HEK293T (cell line): ENCODE measurements around the gene PTPRM.

Experiments used
- ELF4 ChIP-seq: fragments of 450-650 bp; IDR thresholded peaks from 2 replicates; pipeline ENCODE4 v1.6.1; 2017; ENCODE audit warnings: antibody characterized with exemption
- FOXM1 ChIP-seq: fragments of 450-650 bp; IDR thresholded peaks from 2 replicates; pipeline ENCODE4 v1.6.1; 2017; ENCODE audit warnings: mild to moderate bottlenecking, borderline replicate concordance
- LEF1 ChIP-seq: fragments of 450-650 bp; IDR thresholded peaks from 2 replicates; pipeline ENCODE4 v1.6.1; 2017; ENCODE audit warnings: mild to moderate bottlenecking, borderline replicate concordance
- SP1 ChIP-seq: fragments of 450-650 bp; IDR thresholded peaks from 2 replicates; pipeline ENCODE4 v1.6.1; 2017
- TARDBP ChIP-seq: fragments of 450-650 bp; IDR thresholded peaks from 2 replicates; pipeline ENCODE4 v1.6.1; 2016
- ZNF384 ChIP-seq: fragments of 450-650 bp; IDR thresholded peaks from 2 replicates; pipeline ENCODE4 v1.6.1; 2016

GRCh38 chr18:8163286-8163959 lies 596.3 kb downstream of the PTPRM start:
- TF ChIP-seq TARDBP: no peak
- TF ChIP-seq SP1: no peak
- TF ChIP-seq FOXM1: no peak
- TF ChIP-seq ELF4: no peak
- TF ChIP-seq ZNF384: no peak
- no peak for TF ChIP-seq LEF1
